Activated CD4-positive, alpha-beta T cell treated with anti-CD3 and anti-CD28 coated beads for 36 hours (primary cell): Measurements from ENCODE around the gene CLEC1A. TPM values are rescaled to one million over a fixed set of nuclear protein-coding genes. Genes with fewer than 3 reads are reported as not detected.

Experiments used
- ATAC-seq: fragments of 200-7000 bp; cut with Tn5 transposase; one replicate; pipeline ENCODE4 v1.10.0; 2021; ENCODE audit warnings: mild to moderate bottlenecking, moderate library complexity
- CTCF ChIA-PET: fragments of 350-600 bp; sonication (Branson Sonifier 250); formaldehyde crosslinking; loops from one replicate; lab custom pipeline; 2021; ENCODE audit warnings: antibody characterized with exemption; lab: Charles Lee
- POLR2A ChIA-PET: fragments of 350-600 bp; sonication (Branson Sonifier 250); formaldehyde crosslinking; loops from one replicate; lab custom pipeline; 2021; ENCODE audit warnings: antibody characterized with exemption, inconsistent platforms; lab: Charles Lee
- DNase-seq: peaks from one replicate; pipeline ENCODE4 v3.0.0-alpha.2; 2020
- H3K27ac Mint-ChIP-seq: one replicate; pipeline ENCODE4 v1.8.0; 2021; ENCODE audit warnings: mixed read lengths
- H3K27me3 Mint-ChIP-seq: one replicate; pipeline ENCODE4 v1.8.0; 2021; ENCODE audit warnings: mixed read lengths
- H3K36me3 Mint-ChIP-seq: one replicate; pipeline ENCODE4 v1.8.0; 2021; ENCODE audit warnings: low read depth, mixed read lengths
- H3K4me1 Mint-ChIP-seq: one replicate; pipeline ENCODE4 v1.8.0; 2021; ENCODE audit warnings: mixed read lengths
- H3K4me3 Mint-ChIP-seq: one replicate; pipeline ENCODE4 v1.8.0; 2021; ENCODE audit warnings: mild to moderate bottlenecking, moderate library complexity, mixed read lengths
- H3K9me3 Mint-ChIP-seq: one replicate; pipeline ENCODE4 v1.8.0; 2021; ENCODE audit warnings: low read depth, mixed read lengths
- intact Hi-C, 2 experiments: fragments of 100-400 bp; cut with DNase I in 1 of 2; cut with micrococcal nuclease in 1 of 2; formaldehyde crosslinking; loops; one replicate each; pipeline versions ENCODE4 v1.14.2 to v1.15.1; 2022 to 2024; cut with DNase I, micrococcal nuclease
- total RNA-seq, 2 experiments: library from RNA; stranded (reverse); gene quantifications; one replicate each; pipeline ENCODE4 v1.2.3, GENCODE V29; 2021

Gene CLEC1A
- total RNA-seq, 2 experiments from 2014 or later, result not detected

DNA sequence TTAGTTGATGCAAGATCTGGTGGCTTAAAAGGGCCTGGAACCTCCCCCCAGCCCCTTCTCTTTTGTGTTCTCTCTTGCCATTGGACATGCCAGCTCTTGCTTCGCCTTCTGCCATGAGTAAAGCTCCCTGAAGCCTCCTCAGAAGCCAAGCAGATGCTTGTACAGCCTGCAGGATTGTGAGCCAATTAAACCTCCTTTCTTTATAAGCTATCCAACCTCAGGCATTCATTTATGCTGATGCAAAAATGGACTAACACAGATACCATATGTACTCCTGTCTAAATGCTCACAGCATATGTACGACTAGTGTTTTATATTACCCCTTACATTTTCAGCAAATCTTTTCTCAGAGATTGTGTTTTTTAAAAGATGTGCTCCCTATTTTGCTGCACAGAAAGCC is 26.7 kb downstream of the CLEC1A start:
- ChIA-PET CTCF (no interaction called here), POLR2A (no interaction called here)
- ATAC-seq, result no peak
- peaks cover 17% of the 10 kb centered on the region for H3K27me3 Mint-ChIP-seq
- no peak overlapping the region for H3K4me3 Mint-ChIP-seq
- H3K27ac Mint-ChIP-seq, result no peak overlapping the region
- no peaks in the 10 kb centered on the region for H3K9me3 Mint-ChIP-seq
- no peaks in the 10 kb centered on the region for H3K4me1 Mint-ChIP-seq
- DNase-seq, result no peak
- no peaks in the 10 kb centered on the region for H3K36me3 Mint-ChIP-seq
- intact Hi-C loops, result no loop called here

DNA sequence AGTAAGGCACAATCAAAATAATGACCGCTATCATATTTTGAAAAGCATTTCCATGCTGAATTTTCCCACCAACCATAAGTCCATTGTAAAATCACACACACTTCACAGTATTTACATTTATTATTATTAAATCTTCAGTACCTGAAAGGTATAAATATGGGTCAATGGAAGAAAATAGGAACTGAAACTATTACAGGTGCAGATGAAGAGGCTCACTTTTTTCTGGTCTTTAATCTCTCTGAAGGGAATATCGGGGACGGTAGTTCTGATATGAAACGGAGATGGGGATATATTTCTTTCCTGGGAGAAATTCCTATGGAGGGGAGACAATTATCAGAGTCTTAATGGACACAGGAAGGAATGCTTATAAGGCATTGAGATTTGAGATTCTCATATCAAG is 28.4 kb downstream of the CLEC1A start:
- Mint-ChIP-seq H3K9me3 (no peaks in the 10 kb centered on the region), H3K4me1 (no peaks in the 10 kb centered on the region), H3K27ac (no peak overlapping the region), H3K4me3 (no peak overlapping the region), H3K36me3 (no peaks in the 10 kb centered on the region), H3K27me3 (peaks cover 21% of the 10 kb centered on the region)
- intact Hi-C loops, result no loop called here
- ChIA-PET CTCF (no interaction called here), POLR2A (no interaction called here)
- no peak for DNase-seq
- ATAC-seq, result no peak

- POLR2A ChIA-PET, result interaction anchor here (0.5 kb wide), 1 partner anchor 69 kb away, joined by 3 read pairs; no protein-coding TSS in a partner anchor
- CTCF ChIA-PET, result no interaction called here
- Mint-ChIP-seq H3K4me1 (no peaks in the 10 kb centered on the region), H3K9me3 (no peaks in the 10 kb centered on the region), H3K27ac (no peak overlapping the region), H3K36me3 (no peaks in the 10 kb centered on the region), H3K4me3 (no peak overlapping the region), H3K27me3 (peaks cover 21% of the 10 kb centered on the region)
- ATAC-seq (no peak), DNase-seq (no peak)
- intact Hi-C loops, result no loop called here
Measured at GRCh38 chr12:10069976-10070375, 28.8 kb downstream of the CLEC1A start.

GRCh38 chr12:10069099-10069498 is 29.7 kb downstream of the CLEC1A start:
- ATAC-seq (no peak), DNase-seq (no peak)
- CTCF ChIA-PET, result interaction anchor here (0.7 to 2.1 kb wide), 3 partner anchors 9 to 319 kb away, joined by 3 to 4 read pairs (median 3); no protein-coding TSS in a partner anchor
- Mint-ChIP-seq H3K9me3 (no peaks in the 10 kb centered on the region), H3K27me3 (peaks cover 21% of the 10 kb centered on the region), H3K36me3 (no peaks in the 10 kb centered on the region), H3K27ac (no peak overlapping the region), H3K4me1 (no peaks in the 10 kb centered on the region), H3K4me3 (no peak overlapping the region)
- POLR2A ChIA-PET, result no interaction called here
- intact Hi-C loops, result no loop called here

DNA sequence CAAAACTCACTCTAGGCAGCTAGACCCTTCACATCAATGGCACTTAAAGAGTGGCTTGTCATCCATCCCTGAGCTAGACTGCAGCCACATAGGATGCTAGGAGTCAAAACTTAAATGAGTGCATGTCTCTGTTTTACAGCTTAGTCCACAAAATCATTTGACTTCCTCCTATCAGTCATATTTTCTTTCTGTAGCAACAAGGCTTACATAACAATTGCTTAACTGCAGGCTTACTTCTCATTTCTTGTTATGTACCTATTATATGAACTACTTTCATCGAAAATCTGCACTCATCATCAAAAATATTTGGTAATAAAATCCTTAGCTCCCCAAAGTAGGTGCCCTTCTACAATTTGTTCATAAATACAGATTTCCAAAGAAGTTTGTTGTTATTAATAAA is 30.1 kb downstream of the CLEC1A start:
- Mint-ChIP-seq H3K9me3 (no peaks in the 10 kb centered on the region), H3K4me3 (no peak overlapping the region), H3K36me3 (no peaks in the 10 kb centered on the region), H3K27ac (no peak overlapping the region), H3K27me3 (peaks cover 21% of the 10 kb centered on the region), H3K4me1 (no peaks in the 10 kb centered on the region)
- intact Hi-C loops, result no loop called here
- ChIA-PET CTCF (interaction anchor here (0.7 to 2.1 kb wide), 3 partner anchors 8 to 319 kb away, joined by 3 to 4 read pairs (median 3); no protein-coding TSS in a partner anchor), POLR2A (no interaction called here)
- DNase-seq, result no peak
- no peak for ATAC-seq

- CTCF ChIA-PET, result interaction anchor here (2.1 kb wide), 1 partner anchor 318 kb away, joined by 4 read pairs; no protein-coding TSS in a partner anchor
- no peak overlapping the region for H3K27ac Mint-ChIP-seq
Measured at GRCh38 chr12:10067942-10068341, 30.8 kb downstream of the CLEC1A start.

DNA sequence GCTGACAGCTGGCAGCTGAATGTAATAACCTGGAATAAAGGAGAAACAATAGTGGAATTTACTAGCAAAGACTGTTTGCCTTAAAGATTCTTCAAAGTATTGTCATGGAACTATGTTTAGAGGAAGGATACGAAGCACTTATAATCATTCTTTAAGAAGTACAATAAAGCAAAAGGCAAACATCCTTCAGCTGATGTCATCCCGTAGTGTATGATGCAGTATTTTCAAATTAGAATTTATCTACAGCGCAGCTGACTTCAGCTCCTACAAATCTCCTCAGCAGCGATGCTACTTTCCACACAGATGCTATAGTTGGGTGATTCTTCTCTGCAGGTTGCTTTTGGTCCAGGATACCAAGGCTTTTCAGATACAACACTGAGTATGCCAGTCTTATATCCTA is 31.5 kb downstream of the CLEC1A start:
- H3K36me3 Mint-ChIP-seq, result no peaks in the 10 kb centered on the region
- intact Hi-C loops, result no loop called here
- no peaks in the 10 kb centered on the region for H3K4me1 Mint-ChIP-seq
- ChIA-PET POLR2A (no interaction called here), CTCF (interaction anchor here (0.6 to 2.1 kb wide), 3 partner anchors 12 to 317 kb away, joined by 4 read pairs; no protein-coding TSS in a partner anchor)
- peaks cover 21% of the 10 kb centered on the region for H3K27me3 Mint-ChIP-seq
- DNase-seq (no peak), ATAC-seq (no peak)
- no peak overlapping the region for H3K27ac Mint-ChIP-seq
- no peaks in the 10 kb centered on the region for H3K9me3 Mint-ChIP-seq
- no peak overlapping the region for H3K4me3 Mint-ChIP-seq

More at GRCh38 chr12:10067942-10068341, 30.8 kb downstream of the CLEC1A start:
- Mint-ChIP-seq H3K36me3 (no peaks in the 10 kb centered on the region), H3K27me3 (peaks cover 21% of the 10 kb centered on the region), H3K4me3 (no peak overlapping the region), H3K9me3 (no peaks in the 10 kb centered on the region), H3K4me1 (no peaks in the 10 kb centered on the region)
- POLR2A ChIA-PET, result no interaction called here
- intact Hi-C loops, result no loop called here
- DNase-seq, result no peak
- ATAC-seq, result no peak

- ATAC-seq, result no peak
Measured at GRCh38 chr12:10065241-10065640, 33.5 kb downstream of the CLEC1A start.

DNA sequence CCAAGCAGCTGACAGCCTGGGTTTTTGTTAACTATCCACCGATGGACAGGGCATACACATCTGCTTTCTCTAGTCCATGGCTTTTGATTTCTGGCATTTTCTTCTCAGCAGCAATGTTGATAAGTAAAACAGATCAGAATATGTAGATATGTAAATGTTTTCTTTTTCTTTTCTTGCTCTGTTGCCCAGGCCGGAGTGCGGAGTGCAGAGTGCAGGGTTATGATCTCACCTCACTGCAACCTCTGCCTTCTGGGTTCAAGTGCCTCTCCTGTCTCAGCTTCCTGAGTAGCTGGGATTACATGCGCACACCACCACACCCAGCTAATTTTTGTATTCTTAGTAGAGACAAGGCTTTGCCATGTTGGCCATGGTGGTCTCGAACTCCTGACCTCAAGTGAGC is 40.4 kb downstream of the CLEC1A start:
- Mint-ChIP-seq H3K27me3 (peaks cover 9% of the 10 kb centered on the region), H3K9me3 (no peaks in the 10 kb centered on the region), H3K4me1 (no peaks in the 10 kb centered on the region), H3K27ac (no peak overlapping the region), H3K36me3 (no peaks in the 10 kb centered on the region), H3K4me3 (no peak overlapping the region)
- CTCF ChIA-PET, result interaction anchor here (2.3 kb wide), 1 partner anchor 9 kb away, joined by 6 read pairs; no protein-coding TSS in a partner anchor
- intact Hi-C loops, result no loop called here
- no peak for DNase-seq
- POLR2A ChIA-PET, result no interaction called here
- ATAC-seq, result no peak

More at GRCh38 chr12:10065241-10065640, 33.5 kb downstream of the CLEC1A start:
- intact Hi-C loops, result no loop called here
- no peak overlapping the region for H3K4me3 Mint-ChIP-seq
- peaks cover 20% of the 10 kb centered on the region for H3K27me3 Mint-ChIP-seq
- H3K36me3 Mint-ChIP-seq, result no peaks in the 10 kb centered on the region
- DNase-seq, result no peak
- H3K27ac Mint-ChIP-seq, result no peak overlapping the region
- CTCF ChIA-PET, result no interaction called here
- no peaks in the 10 kb centered on the region for H3K9me3 Mint-ChIP-seq
- POLR2A ChIA-PET, result no interaction called here
- no peaks in the 10 kb centered on the region for H3K4me1 Mint-ChIP-seq

GRCh38 chr12:10052193-10052913 is 46.4 kb downstream of the CLEC1A start:
- Mint-ChIP-seq H3K4me3 (no peak overlapping the region), H3K4me1 (peaks cover 6% of the 10 kb centered on the region), H3K9me3 (no peaks in the 10 kb centered on the region), H3K27ac (no peak overlapping the region), H3K36me3 (no peaks in the 10 kb centered on the region), H3K27me3 (peaks cover 21% of the 10 kb centered on the region)
- ATAC-seq (peak; percentile 53), DNase-seq (no peak)
- ChIA-PET CTCF (interaction anchor here (0.9 kb wide), 1 partner anchor 14 kb away, joined by 3 read pairs; no protein-coding TSS in a partner anchor), POLR2A (no interaction called here)
- intact Hi-C loops, result no loop called here

DNA sequence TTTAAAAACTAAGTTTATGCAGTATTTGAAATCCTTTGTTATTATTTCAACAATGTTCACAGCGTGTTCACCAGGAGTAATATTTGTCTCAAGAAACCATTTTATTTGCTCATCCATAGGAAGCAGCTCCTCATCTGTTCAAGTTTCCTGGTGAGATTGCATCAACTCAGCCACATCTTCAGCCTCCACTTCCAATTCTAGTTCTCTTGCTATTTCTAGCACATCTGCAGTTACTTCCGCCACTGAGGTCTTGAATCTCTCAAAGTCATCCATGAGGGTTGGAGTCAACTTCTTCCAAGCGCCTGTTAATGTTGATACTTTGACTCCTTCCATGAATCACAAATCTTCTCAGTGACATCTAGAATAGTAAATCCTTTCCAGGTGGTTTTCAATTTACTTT is 50.3 kb downstream of the CLEC1A start:
- no peak overlapping the region for H3K27ac Mint-ChIP-seq
- DNase-seq (no peak), ATAC-seq (no peak)
- ChIA-PET POLR2A (no interaction called here), CTCF (interaction anchor here (1.3 kb wide), 1 partner anchor 234 kb away, joined by 4 read pairs; no protein-coding TSS in a partner anchor)
- H3K27me3 Mint-ChIP-seq, result peaks cover 21% of the 10 kb centered on the region
- no peak overlapping the region for H3K4me3 Mint-ChIP-seq
- peaks cover 6% of the 10 kb centered on the region for H3K4me1 Mint-ChIP-seq
- intact Hi-C loops, result no loop called here
- no peaks in the 10 kb centered on the region for H3K36me3 Mint-ChIP-seq
- no peaks in the 10 kb centered on the region for H3K9me3 Mint-ChIP-seq

DNA sequence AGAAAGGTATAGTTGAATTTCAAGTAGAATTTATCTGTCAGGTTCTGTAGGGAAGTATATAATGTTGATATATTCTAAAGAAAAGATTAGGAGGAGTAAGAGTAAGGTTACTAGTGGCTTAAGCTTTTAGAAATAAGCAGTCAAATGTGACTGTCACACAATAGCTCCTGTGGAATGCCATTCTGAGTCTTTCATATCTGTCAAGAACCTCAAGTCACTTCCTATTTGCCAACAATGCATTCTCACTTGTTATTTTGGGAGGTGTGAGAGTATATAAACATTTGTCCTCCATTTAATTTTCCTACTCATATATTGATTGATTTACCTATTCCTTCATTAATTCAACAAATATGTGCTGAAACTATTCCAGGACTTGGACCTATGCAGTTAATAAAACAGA is 56.6 kb downstream of the CLEC1A start:
- no peaks in the 10 kb centered on the region for H3K9me3 Mint-ChIP-seq
- H3K36me3 Mint-ChIP-seq, result no peaks in the 10 kb centered on the region
- peaks cover 13% of the 10 kb centered on the region for H3K27me3 Mint-ChIP-seq
- POLR2A ChIA-PET, result no interaction called here
- no peak for ATAC-seq
- intact Hi-C loops, result no loop called here
- H3K4me1 Mint-ChIP-seq, result no peaks in the 10 kb centered on the region
- no peak for DNase-seq
- CTCF ChIA-PET, result interaction anchor here (1.0 to 1.2 kb wide), 3 partner anchors 22 to 225 kb away, joined by 3 read pairs; partner anchors contain the start of gene CLEC12B
- no peak overlapping the region for H3K27ac Mint-ChIP-seq
- no peak overlapping the region for H3K4me3 Mint-ChIP-seq
